SK-N-MC (cell line): ENCODE results near the gene EDN2.

Experiments
- EZH2 ChIP-seq: fragments of 200-600 bp; sonication (generic); IDR thresholded peaks from one replicate; pipeline ENCODE4 v1.6.1; 2017; ENCODE audit warnings: antibody characterized with exemption
- FOXP2 ChIP-seq: optimal IDR thresholded peaks from 2 replicates; pipeline ENCODE3; 2011; ENCODE audit warnings: mild to moderate bottlenecking, moderate library complexity; ENCODE audit not compliant: insufficient read depth; ENCODE audit errors: extremely low read length, control extremely low read depth
- POLR2AphosphoS5 ChIP-seq: IDR thresholded peaks from 2 replicates; pipeline ENCODE4 v1.6.1; 2012; ENCODE audit warnings: mild to moderate bottlenecking, low read depth, low read length, borderline replicate concordance

GRCh38 chr1:41498804-41499203, 14.3 kb upstream of the EDN2 start:
- TF ChIP-seq POLR2AphosphoS5 (no peak), EZH2 (no peak), FOXP2 (no peak)
